Measurements from ENCODE around the gene DCAF17. TPM values are rescaled to one million over a fixed set of nuclear protein-coding genes. Genes with fewer than 3 reads are reported as not detected.
"Not testable (repeated sequence)": the region's sequence is repeated elsewhere in the genome, so short reads cannot be mapped to it uniquely, and the experiment has no call there.

The DCAF17 gene
- total and polyA plus RNA-seq, 8 donors, result 1.2 to 33.9 (median 12.0) TPM

DNA sequence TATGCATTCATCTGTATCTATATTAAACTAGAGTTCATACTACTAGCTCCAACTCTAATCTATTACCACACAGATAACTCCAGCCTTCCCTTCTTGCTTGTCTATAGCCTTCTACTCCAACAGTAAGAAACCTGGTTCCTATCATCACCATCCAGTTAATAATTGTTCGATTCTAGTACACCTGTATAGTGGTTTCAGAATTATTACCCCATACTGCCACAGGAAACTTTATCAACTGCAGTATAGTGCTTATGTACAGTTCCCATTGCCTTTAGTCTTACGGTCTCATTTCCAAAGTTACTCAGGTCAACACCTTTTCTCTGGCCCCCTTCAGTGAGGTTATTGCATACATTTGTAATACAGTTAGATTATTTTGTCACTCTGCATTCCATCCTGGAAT, 14.7 kb upstream of the DCAF17 start:
- no peak overlapping the region for H3K27ac ChIP-seq
- intact Hi-C loops (cut with DNase I; ENCODE audit: low total_unique reads), result loop anchor here (5.0 kb wide), 1 partner anchor 447 kb away; no protein-coding TSS in a partner anchor
- 46 to 84% (median 61%) methylated on average over 2 of the region's 2 CpGs for WGBS, 5 donors
- no peak overlapping the region for H3K4me3 ChIP-seq
- H3K36me3 ChIP-seq, result peaks cover 0 to 8% (median 0%) of the 10 kb centered on the region in 4 donors
- no peaks in the 10 kb centered on the region for H3K27me3 ChIP-seq
- TF ChIP-seq EP300 (IDR thresholded peaks at IDR 0.05) (no peak), POLR2AphosphoS5 (IDR thresholded peaks at IDR 0.05) (no peak), POLR2A (IDR thresholded peaks at IDR 0.05) (no peak)
- TF ChIP-seq, protein P1, sequence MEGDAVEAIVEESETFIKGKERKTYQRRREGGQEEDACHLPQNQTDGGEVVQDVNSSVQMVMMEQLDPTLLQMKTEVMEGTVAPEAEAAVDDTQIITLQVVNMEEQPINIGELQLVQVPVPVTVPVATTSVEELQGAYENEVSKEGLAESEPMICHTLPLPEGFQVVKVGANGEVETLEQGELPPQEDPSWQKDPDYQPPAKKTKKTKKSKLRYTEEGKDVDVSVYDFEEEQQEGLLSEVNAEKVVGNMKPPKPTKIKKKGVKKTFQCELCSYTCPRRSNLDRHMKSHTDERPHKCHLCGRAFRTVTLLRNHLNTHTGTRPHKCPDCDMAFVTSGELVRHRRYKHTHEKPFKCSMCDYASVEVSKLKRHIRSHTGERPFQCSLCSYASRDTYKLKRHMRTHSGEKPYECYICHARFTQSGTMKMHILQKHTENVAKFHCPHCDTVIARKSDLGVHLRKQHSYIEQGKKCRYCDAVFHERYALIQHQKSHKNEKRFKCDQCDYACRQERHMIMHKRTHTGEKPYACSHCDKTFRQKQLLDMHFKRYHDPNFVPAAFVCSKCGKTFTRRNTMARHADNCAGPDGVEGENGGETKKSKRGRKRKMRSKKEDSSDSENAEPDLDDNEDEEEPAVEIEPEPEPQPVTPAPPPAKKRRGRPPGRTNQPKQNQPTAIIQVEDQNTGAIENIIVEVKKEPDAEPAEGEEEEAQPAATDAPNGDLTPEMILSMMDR (IDR thresholded peaks at IDR 0.05), result no peak
- H3K9me3 ChIP-seq, result peaks cover 3 to 14% (median 10%) of the 10 kb centered on the region in 4 donors
- DNase-seq, result no peak
- H3K4me1 ChIP-seq, result peaks cover 0 to 8% (median 0%) of the 10 kb centered on the region in 4 donors

DNA sequence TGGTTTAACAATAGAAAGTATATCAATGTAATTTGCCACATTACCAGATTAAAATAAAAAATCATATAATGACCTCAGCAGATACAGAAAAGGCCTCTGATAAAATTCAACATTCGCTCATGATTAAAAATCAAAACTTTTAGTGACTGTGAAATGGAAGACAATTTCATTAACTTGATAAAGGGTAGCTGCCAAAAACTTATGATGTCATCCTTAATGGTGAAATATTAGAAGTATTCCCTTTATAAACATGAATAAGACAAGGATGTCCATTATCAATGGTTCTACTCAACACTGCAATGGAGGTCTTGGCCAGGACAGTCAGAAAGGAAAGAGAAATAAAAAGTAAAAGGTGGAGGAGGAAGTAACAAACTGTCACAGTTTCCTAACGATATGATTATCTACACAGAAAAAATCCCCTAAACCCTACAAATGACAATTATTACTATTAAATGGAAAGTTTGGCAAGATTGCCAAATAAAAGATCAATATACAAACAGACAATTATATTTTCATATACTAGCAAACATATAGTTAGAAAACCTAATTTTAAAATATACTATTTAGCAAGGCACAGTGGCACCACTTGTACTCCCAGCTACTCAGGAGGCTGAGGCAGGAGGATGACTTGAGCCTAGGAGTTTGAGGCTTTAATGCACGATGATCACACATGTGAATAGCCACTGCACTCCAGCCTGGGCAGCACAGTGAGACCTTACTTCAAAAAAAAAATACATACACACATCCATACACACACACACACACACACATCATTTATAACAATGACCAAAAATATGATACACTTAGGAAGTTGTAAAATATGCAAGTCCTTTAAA, 13.1 kb upstream of the DCAF17 start:
- intact Hi-C loops (cut with DNase I; ENCODE audit: low total_unique reads), result no loop called here
- Histone ChIP-seq H3K9me3 (peaks cover 4 to 24% (median 15%) of the 10 kb centered on the region in 4 donors), H3K27ac (no peak overlapping the region), H3K4me3 (no peak overlapping the region), H3K27me3 (no peaks in the 10 kb centered on the region), H3K36me3 (peaks cover 0 to 10% (median 0%) of the 10 kb centered on the region in 4 donors), H3K4me1 (peaks cover 0 to 3% (median 0%) of the 10 kb centered on the region in 4 donors)
- WGBS, 5 donors, result 78 to 89% (median 83%) methylated on average over 3 of the region's 3 CpGs
- DNase-seq, result no peak
- TF ChIP-seq, protein P1 (IDR thresholded peaks at IDR 0.05), result no peak
- TF ChIP-seq POLR2A (IDR thresholded peaks at IDR 0.05) (no peak), EP300 (IDR thresholded peaks at IDR 0.05) (no peak), POLR2AphosphoS5 (IDR thresholded peaks at IDR 0.05) (no peak)

DNA sequence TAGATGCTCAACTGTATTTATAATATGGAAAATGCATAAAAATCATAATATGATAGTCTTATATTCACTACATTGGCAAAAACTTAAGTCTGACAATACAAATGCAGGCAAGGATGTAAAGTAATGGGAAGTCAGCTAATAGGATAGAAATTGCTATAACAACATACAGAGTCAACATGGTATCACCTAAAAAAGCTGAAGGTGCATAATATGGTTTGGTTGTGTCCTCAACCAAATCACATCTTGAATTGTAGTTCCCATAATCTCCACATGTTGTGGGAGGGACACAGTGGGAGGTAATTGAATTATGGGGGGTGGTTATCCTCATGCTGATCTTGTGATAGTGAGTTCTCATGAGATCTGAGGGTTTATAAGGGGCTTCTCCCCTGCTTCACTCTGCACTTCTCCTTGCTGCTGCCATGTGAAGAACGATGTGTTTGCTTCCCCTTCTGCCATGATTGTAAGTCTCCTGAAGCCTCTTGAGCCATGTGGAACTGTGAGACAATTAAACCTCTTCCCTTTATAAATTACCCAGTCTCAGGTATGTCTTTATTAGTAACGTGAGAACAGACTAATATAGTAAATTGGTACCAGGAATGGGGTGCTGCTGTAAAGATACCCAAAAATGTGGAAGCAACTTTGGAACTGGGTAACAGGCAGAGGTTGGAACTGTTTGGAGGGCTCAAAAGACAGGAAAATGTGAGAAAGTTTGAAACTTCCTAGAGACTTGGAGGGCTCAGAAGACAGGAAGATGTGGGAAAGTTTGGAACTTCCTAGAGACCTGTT, 11.1 kb upstream of the DCAF17 start:
- H3K36me3 ChIP-seq, result not testable (repeated sequence)
- 82 to 98% (median 94%) methylated on average over 2 of the region's 2 CpGs for WGBS, 5 donors

DNA sequence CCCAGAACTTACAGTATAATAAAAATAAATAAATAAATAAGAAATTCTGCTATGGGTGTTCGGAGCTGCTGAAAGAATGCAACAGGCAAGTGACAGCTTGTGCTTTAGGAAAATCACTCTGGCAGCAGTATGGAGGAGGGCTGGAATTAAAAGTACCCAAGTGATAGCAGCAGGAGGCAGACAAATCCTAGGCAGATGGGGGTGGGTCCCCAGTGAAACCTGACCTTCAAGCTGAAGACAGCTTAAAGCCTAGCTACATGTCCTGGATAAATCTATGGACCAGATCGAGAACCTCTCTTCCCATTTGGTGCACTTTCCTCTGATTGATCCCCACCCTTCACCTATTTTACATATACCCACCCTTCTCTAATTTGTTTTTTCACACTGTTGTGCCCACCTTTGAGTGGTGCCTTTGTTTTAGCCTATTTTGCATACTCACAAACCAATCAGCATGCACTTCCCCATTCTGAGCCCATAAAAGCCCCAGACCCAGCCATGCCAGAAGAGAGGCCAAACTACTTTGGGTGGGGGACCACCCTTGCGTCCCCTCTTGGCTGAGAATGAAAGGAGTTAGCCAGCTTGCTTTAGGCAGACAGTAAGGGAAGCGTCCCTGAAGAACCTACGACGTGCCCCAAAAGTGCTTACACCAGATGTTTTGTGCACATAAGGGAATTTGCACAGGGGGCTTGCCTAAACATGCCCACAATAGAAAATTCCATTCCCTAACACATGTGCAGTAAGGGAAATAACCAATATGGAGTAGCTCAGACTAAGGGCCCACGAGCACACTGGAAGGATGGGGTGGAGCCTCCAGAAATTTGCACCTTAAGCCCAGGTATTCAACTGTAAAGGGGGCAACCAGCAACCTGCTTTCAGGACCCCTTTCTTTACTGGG, 3.3 kb upstream of the DCAF17 start:
- DNase-seq, result no peak
- H3K27ac ChIP-seq, result peak overlapping the region in 1 of 5 donors; percentile 10
- intact Hi-C loops (cut with DNase I; ENCODE audit: low total_unique reads), result no loop called here

More for the DNA sequence above, 11.1 kb upstream of the DCAF17 start:
- H3K27me3 ChIP-seq; H3K27ac ChIP-seq; H3K4me3 ChIP-seq; H3K4me1 ChIP-seq; DNase-seq; intact Hi-C loops (cut with DNase I; ENCODE audit: low total_unique reads): not testable (repeated sequence)
- H3K9me3 ChIP-seq, result peaks cover 4 to 24% (median 15%) of the 10 kb centered on the region in 4 donors

More for the DNA sequence above, 3.3 kb upstream of the DCAF17 start:
- Histone ChIP-seq H3K9me3 (peaks cover 0 to 7% (median 0%) of the 10 kb centered on the region in 4 donors), H3K27me3 (no peaks in the 10 kb centered on the region), H3K36me3 (no peaks in the 10 kb centered on the region), H3K4me3 (no peak overlapping the region), H3K4me1 (peaks cover 19 to 34% (median 27%) of the 10 kb centered on the region in 4 donors)
- TF ChIP-seq, protein P1 (IDR thresholded peaks at IDR 0.05), result no peak
- TF ChIP-seq POLR2AphosphoS5 (IDR thresholded peaks at IDR 0.05), result no peak
- no peak for TF ChIP-seq EP300 (IDR thresholded peaks at IDR 0.05)
- TF ChIP-seq POLR2A (IDR thresholded peaks at IDR 0.05), result no peak
- 87 to 99% (median 96%) methylated on average over 6 to 7 of the region's 7 CpGs for WGBS, 5 donors
